ENCODE data around the gene MRGPRF. TPM values are rescaled to one million over a fixed set of nuclear protein-coding genes. Genes with fewer than 3 reads are reported as not detected.
"Not testable (repeated sequence)": the region's sequence is repeated elsewhere in the genome, so short reads cannot be mapped to it uniquely, and the experiment has no call there.

The MRGPRF gene
- total RNA-seq, 1 experiment from 2014 or later: 0.51 TPM

- H3K36me3 ChIP-seq: no peaks in the 10 kb centered on the region
- H3K4me3 ChIP-seq: no peak overlapping the region
- H3K4me1 ChIP-seq: no peaks in the 10 kb centered on the region
- H3K9me3 ChIP-seq (replicated peaks): no peaks in the 10 kb centered on the region
- no peak for DNase-seq
- no peak overlapping the region for H3K27ac ChIP-seq
- no peaks in the 10 kb centered on the region for H3K27me3 ChIP-seq
Measured at GRCh38 chr11:68979931-68980775, 32.9 kb downstream of the MRGPRF start.

DNA sequence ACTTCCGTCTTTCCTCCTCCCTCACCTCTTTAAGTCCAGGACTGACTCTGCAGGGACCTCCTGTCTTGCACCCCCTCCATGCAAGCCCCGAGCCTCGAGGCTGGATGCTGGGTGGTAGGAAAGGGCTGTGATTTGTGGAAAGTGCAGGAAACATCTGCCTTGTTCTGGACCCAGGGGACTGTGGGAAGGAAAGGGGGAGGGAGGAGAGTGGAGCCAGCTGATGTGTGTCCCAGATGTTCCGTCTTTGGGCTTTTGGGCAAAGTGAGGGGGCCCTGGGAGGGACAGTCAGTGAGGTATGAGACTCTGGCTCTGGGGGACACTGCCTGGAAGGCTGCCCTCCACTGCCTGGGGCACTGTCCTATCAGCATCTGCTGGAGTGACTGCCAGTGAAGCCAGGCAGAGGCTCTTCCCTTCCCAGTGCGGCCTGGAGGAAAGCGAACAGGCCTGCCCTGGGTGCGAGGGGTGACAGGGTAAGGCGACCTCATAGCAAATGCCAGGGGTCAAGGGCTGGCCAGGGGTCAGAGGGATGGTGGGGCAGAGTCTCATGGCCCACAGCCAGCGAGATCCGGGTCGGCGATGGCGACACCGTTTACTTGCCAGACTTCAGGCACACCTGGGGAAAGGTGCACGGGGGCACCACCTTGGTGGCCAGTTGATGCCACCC, 34.0 kb downstream of the MRGPRF start:
- Histone ChIP-seq H3K27ac (no peak overlapping the region), H3K36me3 (no peaks in the 10 kb centered on the region), H3K27me3 (no peaks in the 10 kb centered on the region), H3K4me1 (no peaks in the 10 kb centered on the region), H3K4me3 (no peak overlapping the region), H3K9me3 (replicated peaks) (no peaks in the 10 kb centered on the region)
- DNase-seq: no peak

DNA sequence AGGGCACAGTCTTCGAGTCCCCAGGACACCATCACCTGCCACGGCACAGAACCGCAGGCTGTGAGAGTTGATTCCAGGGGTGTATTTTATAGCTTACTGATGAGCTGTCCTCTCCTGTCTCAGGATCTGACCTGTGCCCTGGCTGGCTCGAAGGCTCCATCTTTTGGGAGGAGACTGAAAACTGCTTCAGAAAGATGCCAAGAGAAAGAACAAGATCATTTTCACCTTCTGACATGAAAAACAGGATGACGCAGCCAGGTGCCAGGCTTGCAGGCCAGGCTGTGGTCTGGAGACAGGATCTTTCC, 34.5 kb downstream of the MRGPRF start:
- Histone ChIP-seq H3K9me3 (replicated peaks) (no peaks in the 10 kb centered on the region), H3K27ac (no peak overlapping the region), H3K27me3 (no peaks in the 10 kb centered on the region), H3K4me3 (no peak overlapping the region), H3K4me1 (no peaks in the 10 kb centered on the region), H3K36me3 (no peaks in the 10 kb centered on the region)
- DNase-seq: no peak

GRCh38 chr11:68977781-68978625, 35.0 kb downstream of the MRGPRF start:
- H3K4me1 ChIP-seq: no peaks in the 10 kb centered on the region
- DNase-seq: no peak
- H3K9me3 ChIP-seq (replicated peaks): no peaks in the 10 kb centered on the region
- no peak overlapping the region for H3K4me3 ChIP-seq
- no peak overlapping the region for H3K27ac ChIP-seq
- no peaks in the 10 kb centered on the region for H3K27me3 ChIP-seq
- no peaks in the 10 kb centered on the region for H3K36me3 ChIP-seq

GRCh38 chr11:68976563-68976962, 36.5 kb downstream of the MRGPRF start:
- Histone ChIP-seq H3K4me1 (no peaks in the 10 kb centered on the region), H3K27me3 (no peaks in the 10 kb centered on the region), H3K9me3 (replicated peaks) (no peaks in the 10 kb centered on the region), H3K36me3 (no peaks in the 10 kb centered on the region), H3K4me3 (no peak overlapping the region), H3K27ac (no peak overlapping the region)
- no peak for DNase-seq

DNA sequence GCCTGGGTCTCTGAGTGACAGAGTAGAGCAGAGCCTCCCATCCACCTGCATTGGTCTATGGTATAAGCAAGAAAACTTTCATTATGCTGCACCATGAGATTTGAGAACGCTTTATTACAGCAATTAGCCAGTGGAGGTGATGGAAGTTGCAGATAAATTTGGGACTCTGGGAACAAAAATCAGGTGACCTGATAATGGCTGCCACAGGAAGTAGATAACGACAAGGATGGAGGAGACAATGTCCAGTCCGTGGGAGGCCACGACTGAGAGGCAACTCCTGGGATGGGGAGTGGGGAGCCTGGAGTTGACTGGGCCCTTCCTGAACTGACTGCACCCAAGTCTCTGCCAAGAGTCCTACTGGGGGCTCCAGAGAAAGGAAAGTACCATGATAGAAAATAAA, 37.0 kb downstream of the MRGPRF start:
- Histone ChIP-seq H3K9me3 (replicated peaks) (no peaks in the 10 kb centered on the region), H3K36me3 (no peaks in the 10 kb centered on the region), H3K27ac (no peak overlapping the region), H3K4me1 (no peaks in the 10 kb centered on the region), H3K4me3 (no peak overlapping the region), H3K27me3 (no peaks in the 10 kb centered on the region)
- DNase-seq: no peak

- DNase-seq: peak in 1 of 2 experiments; percentile 15
- H3K27me3 ChIP-seq: no peaks in the 10 kb centered on the region
- no peak overlapping the region for H3K4me3 ChIP-seq
Measured at GRCh38 chr11:68974421-68975194, 38.4 kb downstream of the MRGPRF start.

GRCh38 chr11:68973706-68974105, 39.3 kb downstream of the MRGPRF start:
- not testable (repeated sequence) for H3K4me3 ChIP-seq; H3K27ac ChIP-seq; DNase-seq; H3K27me3 ChIP-seq; H3K4me1 ChIP-seq; H3K36me3 ChIP-seq; H3K9me3 ChIP-seq (replicated peaks)

More at GRCh38 chr11:68974421-68975194, 38.4 kb downstream of the MRGPRF start:
- no peak overlapping the region for H3K27ac ChIP-seq
- no peaks in the 10 kb centered on the region for H3K36me3 ChIP-seq
- H3K9me3 ChIP-seq (replicated peaks): no peaks in the 10 kb centered on the region
- H3K4me1 ChIP-seq: no peaks in the 10 kb centered on the region

DNA sequence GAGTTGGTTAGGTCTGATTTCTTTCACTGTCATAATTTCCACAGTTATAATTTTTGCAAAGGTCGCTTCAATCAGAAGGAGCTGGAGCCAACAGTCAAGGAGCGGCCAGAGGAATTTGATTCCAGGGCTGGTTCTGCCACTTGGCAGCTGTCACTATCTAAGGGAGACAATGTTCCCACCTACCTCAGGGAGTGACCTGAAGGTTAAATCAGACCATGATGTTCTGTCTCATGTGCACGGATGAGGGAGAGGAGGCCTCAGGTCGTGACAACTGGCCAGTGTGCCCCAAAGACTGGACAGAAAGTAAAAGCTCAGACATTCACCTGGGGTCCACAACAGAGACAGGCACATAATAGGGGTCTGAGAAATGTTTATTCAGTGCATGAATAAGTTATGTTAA, 39.8 kb downstream of the MRGPRF start:
- DNase-seq: no peak
- Histone ChIP-seq H3K27me3 (no peaks in the 10 kb centered on the region), H3K4me3 (no peak overlapping the region), H3K36me3 (no peaks in the 10 kb centered on the region), H3K4me1 (no peaks in the 10 kb centered on the region), H3K9me3 (replicated peaks) (no peaks in the 10 kb centered on the region), H3K27ac (no peak overlapping the region)

GRCh38 chr11:68970921-68971636, 42.0 kb downstream of the MRGPRF start:
- Histone ChIP-seq H3K27me3 (no peaks in the 10 kb centered on the region), H3K27ac (no peak overlapping the region), H3K4me3 (no peak overlapping the region), H3K9me3 (replicated peaks) (no peaks in the 10 kb centered on the region), H3K4me1 (no peaks in the 10 kb centered on the region; the same call in 1 of the 2 replicates), H3K36me3 (no peaks in the 10 kb centered on the region)
- DNase-seq: no peak

DNA sequence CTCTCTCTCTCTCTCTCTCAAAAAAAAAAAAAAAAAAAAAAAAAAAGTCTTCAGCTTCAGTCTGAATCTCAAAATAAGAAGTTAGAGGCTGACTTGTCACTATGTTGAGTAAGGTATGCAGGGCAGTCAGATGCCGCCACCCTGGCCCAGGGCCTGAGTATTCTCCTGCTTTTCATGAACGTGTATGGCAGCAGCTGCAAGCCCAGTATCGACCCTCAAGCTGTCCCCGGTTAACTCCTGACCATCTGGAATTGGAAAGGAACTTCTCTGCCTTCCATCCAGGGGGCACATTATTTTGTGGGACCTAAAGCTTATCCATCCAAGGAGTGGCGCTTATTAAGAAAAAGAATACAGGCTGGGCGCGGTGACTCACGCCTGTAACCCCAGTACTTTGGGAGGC, 43.7 kb downstream of the MRGPRF start:
- Histone ChIP-seq H3K4me1 (no peaks in the 10 kb centered on the region; the same call in 1 of the 2 replicates), H3K27me3 (no peaks in the 10 kb centered on the region), H3K9me3 (replicated peaks) (no peaks in the 10 kb centered on the region), H3K36me3 (no peaks in the 10 kb centered on the region), H3K4me3 (no peak overlapping the region), H3K27ac (no peak overlapping the region)
- DNase-seq: no peak

GRCh38 chr11:68968306-68969250, 44.5 kb downstream of the MRGPRF start:
- H3K4me1 ChIP-seq: no peaks in the 10 kb centered on the region; the same call in 1 of the 2 replicates
- DNase-seq: no peak
- H3K4me3 ChIP-seq: no peak overlapping the region
- H3K27ac ChIP-seq: no peak overlapping the region
- H3K36me3 ChIP-seq: no peaks in the 10 kb centered on the region
- H3K9me3 ChIP-seq (replicated peaks): no peaks in the 10 kb centered on the region
- no peaks in the 10 kb centered on the region for H3K27me3 ChIP-seq

All from SJCRH30 (cell line).